GM12872 (cell line): ENCODE data around the gene TMEM52B.

ENCODE experiments used
- CTCF ChIP-seq: IDR thresholded peaks from 3 replicates; pipeline ENCODE4 v1.5.1; 2011; ENCODE audit warnings: low read depth, mild to moderate bottlenecking, low read length, moderate library complexity; ENCODE audit not compliant: insufficient read depth

TMEM52B gene

GRCh38 chr12:10178821-10179220, at the start of gene TMEM52B:
Gene TMEM52B (plus strand): TSS chr12:10179032. CDS start chr12:10179575, 543 bp downstream.
- TF ChIP-seq CTCF: no peak

GRCh38 chr12:10130042-10130441, 48.8 kb upstream of the TMEM52B start, which contains the start of gene CLEC7A:
Gene CLEC7A (minus strand): TSS chr12:10130199. CDS start chr12:10130082, 117 bp downstream.
- TF ChIP-seq CTCF: no peak

GRCh38 chr12:10131111-10131690, 47.6 kb upstream of the TMEM52B start:
- TF ChIP-seq CTCF: no peak

GRCh38 chr12:10132850-10133370, 45.9 kb upstream of the TMEM52B start:
- no peak for TF ChIP-seq CTCF

- TF ChIP-seq CTCF: no peak
These were observed 43.7 kb upstream of the TMEM52B start for GRCh38 chr12:10135126-10135525.

GRCh38 chr12:10136637-10137205, 42.1 kb upstream of the TMEM52B start:
- TF ChIP-seq CTCF: no peak

GRCh38 chr12:10140001-10140400, 38.8 kb upstream of the TMEM52B start:
- TF ChIP-seq CTCF: peak; percentile 37; the same call in 2 of the 3 replicates
